AG09309 (cell line): ENCODE measurements around the gene SEMA6D.

ENCODE experiments used
- DNase-seq: peaks from one replicate; pipeline ENCODE4 v3.0.0-alpha.2; 2010; ENCODE audit warnings: low read depth
- H3K4me3 ChIP-seq: 2 replicates; pipeline ENCODE4 v1.5.1; 2011; ENCODE audit warnings: mild to moderate bottlenecking, low read depth, low read length, moderate library complexity; ENCODE audit not compliant: control insufficient read depth
- TF ChIP-seq, protein P1 (sequence below): IDR thresholded peaks from 2 replicates; pipeline ENCODE4 v1.5.1; 2011; ENCODE audit warnings: mild to moderate bottlenecking, low read depth, low read length, inconsistent platforms; ENCODE audit not compliant: insufficient read depth, control insufficient read depth; ENCODE audit errors: missing control alignments

The SEMA6D gene

DNA sequence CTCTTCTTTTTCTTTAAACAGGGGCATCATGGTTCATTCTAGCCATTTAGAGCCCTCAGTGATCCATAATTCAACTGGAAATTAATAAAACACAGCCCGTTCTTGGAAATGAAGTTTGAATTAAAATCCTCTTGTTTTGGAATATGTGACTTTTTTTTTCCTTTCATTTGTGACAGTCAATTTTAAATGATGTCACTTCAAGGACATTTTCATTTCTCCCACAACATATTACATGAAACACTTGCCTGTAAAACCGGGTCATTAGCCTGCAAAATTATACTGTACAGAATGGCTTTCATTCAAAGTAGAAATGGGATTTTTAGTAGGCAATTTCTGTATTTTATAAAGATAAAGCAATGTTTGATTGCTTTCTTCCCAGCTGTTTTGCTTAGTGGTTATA is 789 bp upstream of the SEMA6D start:
- TF ChIP-seq, protein P1, sequence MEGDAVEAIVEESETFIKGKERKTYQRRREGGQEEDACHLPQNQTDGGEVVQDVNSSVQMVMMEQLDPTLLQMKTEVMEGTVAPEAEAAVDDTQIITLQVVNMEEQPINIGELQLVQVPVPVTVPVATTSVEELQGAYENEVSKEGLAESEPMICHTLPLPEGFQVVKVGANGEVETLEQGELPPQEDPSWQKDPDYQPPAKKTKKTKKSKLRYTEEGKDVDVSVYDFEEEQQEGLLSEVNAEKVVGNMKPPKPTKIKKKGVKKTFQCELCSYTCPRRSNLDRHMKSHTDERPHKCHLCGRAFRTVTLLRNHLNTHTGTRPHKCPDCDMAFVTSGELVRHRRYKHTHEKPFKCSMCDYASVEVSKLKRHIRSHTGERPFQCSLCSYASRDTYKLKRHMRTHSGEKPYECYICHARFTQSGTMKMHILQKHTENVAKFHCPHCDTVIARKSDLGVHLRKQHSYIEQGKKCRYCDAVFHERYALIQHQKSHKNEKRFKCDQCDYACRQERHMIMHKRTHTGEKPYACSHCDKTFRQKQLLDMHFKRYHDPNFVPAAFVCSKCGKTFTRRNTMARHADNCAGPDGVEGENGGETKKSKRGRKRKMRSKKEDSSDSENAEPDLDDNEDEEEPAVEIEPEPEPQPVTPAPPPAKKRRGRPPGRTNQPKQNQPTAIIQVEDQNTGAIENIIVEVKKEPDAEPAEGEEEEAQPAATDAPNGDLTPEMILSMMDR = no peak
- H3K4me3 ChIP-seq = no peak overlapping the region
- no peak for DNase-seq

DNA sequence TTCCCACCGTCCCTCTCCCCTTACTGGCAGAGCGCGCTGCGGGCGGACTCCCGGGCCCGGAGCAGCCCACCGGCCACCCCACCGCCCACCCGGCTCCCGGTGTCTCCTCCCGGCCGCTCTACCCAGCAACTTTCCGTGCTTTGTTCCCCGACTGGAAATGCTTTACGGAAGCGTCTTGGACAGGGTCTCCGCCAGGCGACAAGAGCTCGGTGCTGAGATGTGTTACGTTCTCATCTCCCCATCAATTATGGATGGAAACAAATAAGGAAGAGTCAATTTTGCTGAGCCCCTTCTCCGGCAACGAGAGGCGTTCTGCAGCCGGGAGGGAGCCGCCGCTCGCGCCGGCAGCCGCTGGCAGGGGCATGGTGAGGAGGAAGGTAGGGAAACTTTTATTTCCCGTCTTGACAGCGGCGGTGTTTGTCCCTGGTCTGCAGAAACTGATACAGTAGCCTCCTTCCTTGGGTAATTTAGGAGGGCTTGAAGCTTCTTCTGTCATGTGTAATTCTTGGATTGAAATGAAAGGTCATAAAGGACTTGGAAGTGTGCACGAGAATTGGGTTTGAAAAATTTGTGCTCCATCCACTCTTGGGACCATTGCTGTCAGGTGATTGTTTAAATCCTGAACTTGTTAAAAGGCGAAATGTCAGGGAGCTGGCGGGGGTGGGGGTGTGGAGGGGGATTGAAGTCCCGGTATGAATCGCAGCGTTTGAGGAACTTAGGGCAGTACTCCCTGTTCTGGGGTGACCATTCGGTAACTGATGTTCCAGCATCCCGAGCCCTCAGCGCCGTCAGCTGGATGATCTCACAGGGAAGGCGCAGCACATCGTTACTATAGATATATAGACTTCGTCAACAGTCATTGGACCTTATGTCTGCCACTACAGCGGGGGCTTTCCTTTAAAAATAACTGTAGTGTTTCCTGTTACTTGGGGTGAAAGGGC is 1.5 kb downstream of the SEMA6D start:
- TF ChIP-seq, protein P1 = no peak
- H3K4me3 ChIP-seq = peak overlapping the region; percentile 61
- DNase-seq = no peak

DNA sequence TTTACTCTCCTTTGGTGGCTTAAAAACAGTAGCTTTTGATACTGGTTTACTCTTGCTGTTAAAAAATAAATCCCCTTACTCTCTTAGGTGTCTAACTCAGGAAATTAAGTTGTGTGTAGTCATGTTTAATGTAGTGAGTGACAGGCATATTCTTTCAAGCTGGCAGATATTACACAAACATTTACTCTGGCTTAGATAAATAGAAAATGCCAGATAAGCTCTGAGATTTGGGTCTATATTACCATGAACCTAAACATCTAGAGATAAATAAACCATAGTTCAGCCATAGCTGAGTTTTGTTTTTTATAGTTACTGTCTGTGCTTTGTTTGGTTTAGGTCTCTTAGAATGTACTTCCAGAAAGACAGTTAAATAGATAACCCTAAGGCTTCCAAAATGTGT is 2.4 kb downstream of the SEMA6D start:
- DNase-seq = no peak
- TF ChIP-seq, protein P1 = no peak
- H3K4me3 ChIP-seq = no peak overlapping the region

DNA sequence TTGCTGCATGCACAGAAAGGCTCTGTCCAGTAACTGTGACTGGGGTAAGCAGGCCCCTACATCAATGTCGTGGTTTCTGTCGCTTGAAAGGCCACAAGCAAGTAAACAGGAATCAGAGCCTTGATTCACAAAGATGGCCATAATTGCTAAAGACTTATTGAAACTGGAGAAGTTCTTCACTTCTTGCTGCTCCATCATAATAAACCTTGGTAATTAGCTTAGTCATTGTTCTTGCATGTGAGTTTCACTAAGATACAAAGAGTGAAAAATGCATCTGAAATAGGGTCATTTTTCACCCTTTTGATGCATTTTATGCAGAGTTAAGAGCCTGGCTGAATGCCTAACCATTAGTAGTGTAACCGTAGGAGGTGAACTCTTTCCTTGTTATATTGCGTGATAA is 3.2 kb downstream of the SEMA6D start:
- no peak overlapping the region for H3K4me3 ChIP-seq

DNA sequence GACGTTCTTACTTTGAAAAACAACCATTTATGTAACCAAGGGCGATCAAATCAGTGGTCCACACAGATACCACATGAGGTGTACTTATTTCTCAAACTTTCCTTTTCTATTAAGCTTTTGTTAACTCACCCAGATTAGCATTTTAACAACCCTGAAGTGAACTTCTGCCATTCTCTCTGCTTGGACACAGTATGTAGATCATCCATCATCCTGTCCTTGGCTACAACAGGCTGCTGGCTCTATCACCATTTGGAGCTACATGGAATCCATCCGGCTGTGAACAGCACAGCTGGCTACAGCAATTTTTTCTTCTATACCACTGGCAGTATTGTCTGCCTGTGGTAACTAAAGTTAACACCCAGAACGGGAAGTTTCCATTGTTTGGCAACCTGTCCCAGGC is 4.4 kb downstream of the SEMA6D start:
- H3K4me3 ChIP-seq = no peak overlapping the region
- DNase-seq = no peak
- TF ChIP-seq, protein P1 = no peak

More for the DNA sequence above, 3.2 kb downstream of the SEMA6D start:
- no peak for DNase-seq
- TF ChIP-seq, protein P1 = no peak

DNA sequence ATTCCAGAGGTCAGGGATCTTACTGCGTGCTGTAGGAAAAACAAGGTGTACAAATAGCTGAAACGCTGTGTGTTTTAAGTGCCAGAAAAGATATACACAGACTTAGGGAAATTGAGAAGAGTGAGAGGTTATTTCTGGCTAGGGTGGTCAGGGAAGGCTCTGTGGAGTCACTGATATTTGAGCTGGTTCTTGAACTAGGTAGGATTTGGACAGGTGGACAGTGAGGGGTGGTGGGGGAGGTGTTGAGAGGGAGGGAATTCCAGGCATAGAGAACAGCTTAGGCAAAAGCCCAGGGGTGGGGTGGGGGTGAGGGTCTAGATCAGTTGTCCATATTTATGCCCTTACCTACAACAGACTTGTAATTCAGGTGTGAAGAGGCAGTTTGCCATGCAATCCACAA is 7.0 kb downstream of the SEMA6D start:
- TF ChIP-seq, protein P1 = no peak
- H3K4me3 ChIP-seq = no peak overlapping the region
- DNase-seq = no peak
